ENCODE measurements around the gene KDELR1. TPM values are rescaled to one million over a fixed set of nuclear protein-coding genes. Genes with fewer than 3 reads are reported as not detected.

KDELR1 gene
- polyA plus RNA-seq (2011; rRNA removed) (168 and 187 TPM in 2 replicates), polyA minus RNA-seq (2011; rRNA and poly(A)+ RNA removed) (155 and 179 TPM in 2 replicates)

- Histone ChIP-seq H3K27ac (ENCODE audit: low read depth, low read length) (peak within 1 kb of the TSS; percentile 91), H3K9me3 (ENCODE audit: control insufficient read depth, insufficient read depth, low read length) (no peaks in the 10 kb centered on the region; the same call in 1 of the 2 replicates), H3K4me3 (ENCODE audit: low read depth, low read length) (peak within 1 kb of the TSS; percentile 97), H3K27me3 (ENCODE audit: control insufficient read depth, insufficient read depth, low read length) (peaks cover 29% of the 10 kb centered on the region)
- no peak for DNase-seq (ENCODE audit: low read depth, low spot score)
- TF ChIP-seq CTCF (IDR thresholded peaks at IDR 0.05; ENCODE audit: low read depth, low read length): peak; percentile 94
- POLR2A ChIA-PET: interaction anchor here (0.5 to 2.4 kb wide), 11 partner anchors 9 to 132 kb away, joined by 3 to 24 read pairs (median 4); partner anchors contain the start of genes SYNGR4 and TMEM143
- CTCF ChIA-PET: interaction anchor here (0.5 to 2.7 kb wide), 32 partner anchors 11 to 266 kb away, joined by 3 to 42 read pairs (median 4); partner anchors contain the start of genes GRWD1, SYNGR4 and TMEM143
Observed at GRCh38 chr19:48391100-48392005, at the start of gene KDELR1. TSS of gene KDELR1 (minus strand) at chr19:48391551. CDS start at chr19:48391358, 193 bp downstream.

- Histone ChIP-seq H3K27me3 (ENCODE audit: control insufficient read depth, insufficient read depth, low read length) (peaks cover 2% of the 10 kb centered on the region), H3K4me3 (ENCODE audit: low read depth, low read length) (no peak overlapping the region), H3K27ac (ENCODE audit: low read depth, low read length) (no peak overlapping the region), H3K9me3 (ENCODE audit: control insufficient read depth, insufficient read depth, low read length) (peaks cover under 1% of the 10 kb centered on the region; the same call in 1 of the 2 replicates)
- ChIA-PET POLR2A (no interaction called here), CTCF (no interaction called here)
- no peak for DNase-seq (ENCODE audit: low read depth, low spot score)
- no peak for TF ChIP-seq CTCF (IDR thresholded peaks at IDR 0.05; ENCODE audit: low read depth, low read length)
Observed at GRCh38 chr19:48436586-48436985, 45.2 kb upstream of the KDELR1 start.

GRCh38 chr19:48433337-48433736 is 42.0 kb upstream of the KDELR1 start:
- CTCF ChIA-PET: interaction anchor here (1.5 kb wide), 1 partner anchor 42 kb away, joined by 3 read pairs; the partner anchor contains the start of gene KDELR1
- POLR2A ChIA-PET: interaction anchor here (0.7 kb wide), 1 partner anchor 138 kb away, joined by 3 read pairs; no protein-coding TSS in a partner anchor

GRCh38 chr19:48428670-48429069 is 37.3 kb upstream of the KDELR1 start:
- POLR2A ChIA-PET: no interaction called here
- TF ChIP-seq CTCF (IDR thresholded peaks at IDR 0.05; ENCODE audit: low read depth, low read length): no peak

More at GRCh38 chr19:48433337-48433736, 42.0 kb upstream of the KDELR1 start:
- TF ChIP-seq CTCF (IDR thresholded peaks at IDR 0.05; ENCODE audit: low read depth, low read length): no peak
- no peaks in the 10 kb centered on the region for H3K9me3 ChIP-seq (ENCODE audit: control insufficient read depth, insufficient read depth, low read length)
- no peak for DNase-seq (ENCODE audit: low read depth, low spot score)
- no peak overlapping the region for H3K4me3 ChIP-seq (ENCODE audit: low read depth, low read length)
- no peak overlapping the region for H3K27ac ChIP-seq (ENCODE audit: low read depth, low read length)
- no peaks in the 10 kb centered on the region for H3K27me3 ChIP-seq (ENCODE audit: control insufficient read depth, insufficient read depth, low read length)

More at GRCh38 chr19:48428670-48429069, 37.3 kb upstream of the KDELR1 start:
- Histone ChIP-seq H3K27me3 (ENCODE audit: control insufficient read depth, insufficient read depth, low read length) (no peaks in the 10 kb centered on the region), H3K9me3 (ENCODE audit: control insufficient read depth, insufficient read depth, low read length) (no peaks in the 10 kb centered on the region), H3K27ac (ENCODE audit: low read depth, low read length) (no peak overlapping the region), H3K4me3 (ENCODE audit: low read depth, low read length) (no peak overlapping the region)
- DNase-seq (ENCODE audit: low read depth, low spot score): no peak
- CTCF ChIA-PET: no interaction called here
